Measurements from ENCODE around the gene AADAT.
"Not testable (repeated sequence)": the region's sequence is repeated elsewhere in the genome, so short reads cannot be mapped to it uniquely, and the experiment has no call there.

Gene AADAT

GRCh38 chr4:170089274-170089667 lies 485 bp downstream of the AADAT start:
- DNase-seq: peak; percentile 20 to 47

- peak in 1 of 2 experiments; percentile 2 for DNase-seq
Observed at GRCh38 chr4:170088716-170089115, 1.0 kb downstream of the AADAT start.

- no peak for DNase-seq
Observed at GRCh38 chr4:170087163-170087700, 2.5 kb downstream of the AADAT start.

GRCh38 chr4:170083541-170083940 lies 6.2 kb downstream of the AADAT start:
- no peak for DNase-seq

GRCh38 chr4:170080496-170080895 lies 9.3 kb downstream of the AADAT start:
- no peak for DNase-seq

- DNase-seq: no peak
Observed at GRCh38 chr4:170079981-170080380, 9.8 kb downstream of the AADAT start.

- no peak for DNase-seq
Observed at GRCh38 chr4:170071196-170071595, 18.6 kb downstream of the AADAT start.

- no peak for DNase-seq
Observed at GRCh38 chr4:170068438-170069128, 21.2 kb downstream of the AADAT start.

GRCh38 chr4:170059421-170059820 lies 30.3 kb downstream of the AADAT start:
- no peak for DNase-seq

GRCh38 chr4:170058826-170059225 lies 30.9 kb downstream of the AADAT start:
- DNase-seq: no peak

GRCh38 chr4:170057866-170058265 lies 31.9 kb downstream of the AADAT start:
- DNase-seq: no peak

GRCh38 chr4:170052919-170053318 lies 36.8 kb downstream of the AADAT start:
- no peak for DNase-seq

- DNase-seq: no peak
Observed at GRCh38 chr4:170051402-170051801, 38.4 kb downstream of the AADAT start.

- no peak for DNase-seq
Observed at GRCh38 chr4:170049766-170050165, 40.0 kb downstream of the AADAT start.

- peak; percentile 9 to 51 for DNase-seq
Observed at GRCh38 chr4:170047771-170048354, 41.9 kb downstream of the AADAT start.

- DNase-seq: not testable (repeated sequence)
Observed at GRCh38 chr4:170046156-170046555, 43.6 kb downstream of the AADAT start.

- no peak for DNase-seq
Observed at GRCh38 chr4:170040031-170040680, 49.6 kb downstream of the AADAT start.

- no peak for DNase-seq
Observed at GRCh38 chr4:170038769-170039168, 51.0 kb downstream of the AADAT start.

- no peak for DNase-seq
Observed at GRCh38 chr4:170038232-170038631, 51.5 kb downstream of the AADAT start.

GRCh38 chr4:170037481-170037880 lies 52.3 kb downstream of the AADAT start:
- no peak for DNase-seq

- no peak for DNase-seq
Observed at GRCh38 chr4:170035845-170036244, 53.9 kb downstream of the AADAT start.

- no peak for DNase-seq
Observed at GRCh38 chr4:170035231-170035630, 54.5 kb downstream of the AADAT start.

- DNase-seq: no peak
Observed at GRCh38 chr4:170033999-170034398, 55.8 kb downstream of the AADAT start.

- DNase-seq: no peak
Observed at GRCh38 chr4:170030121-170030520, 59.6 kb downstream of the AADAT start.
